A549 (cell line): ENCODE results near the gene CDH7. TPM values are rescaled to one million over a fixed set of nuclear protein-coding genes. Genes with fewer than 3 reads are reported as not detected.

Experiments
- ATAC-seq, 2 experiments: fragments of 200-7000 bp in 1 of 2; fragments of >200 bp in 1 of 2; cut with Nextera tagmentation in 1 of 2; cut with Tn5 transposase in 1 of 2; 3 replicates each; pipeline versions ENCODE4 v1.8.0 to v1.9.1; 2018 to 2020; ENCODE audit warnings: mild to moderate bottlenecking in 1 of 2, moderate library complexity in 1 of 2
- CTCF ChIA-PET: fragments of 300-600 bp; sonication (Branson Sonifier 250); formaldehyde crosslinking; extraction: SDS; loops from one replicate; lab custom pipeline; 2021; ENCODE audit warnings: antibody characterized with exemption, inconsistent platforms; lab: Yijun Ruan, JAX
- POLR2A ChIA-PET: fragments of 350-600 bp; formaldehyde crosslinking; extraction: SDS; loops from one replicate; lab custom pipeline; 2021; ENCODE audit warnings: antibody characterized with exemption, inconsistent platforms; lab: Yijun Ruan, JAX
- DNase-seq, 2 experiments: peaks; one replicate each; pipeline versions ENCODE4 v3.0.0 to v3.0.0-alpha.2; 2011 to 2016; ENCODE audit warnings: low read depth in 1 of 2, low spot score in 1 of 2
- FAIRE-seq: peaks from 2 replicates; lab custom pipeline; 2011; peaks lifted over from hg19 to GRCh38; lab: Jason Lieb, UNC
- H3K27ac ChIP-seq, 2 experiments: fragments of >200 bp; sonication (Bioruptor Twin); formaldehyde crosslinking; 3 replicates each; pipeline ENCODE4 v1.5.1; 2016 to 2017
- H3K4me1 ChIP-seq: fragments of >200 bp; sonication (Bioruptor Twin); formaldehyde crosslinking; 3 replicates; pipeline ENCODE4 v1.6.1; 2016
- H3K4me2 ChIP-seq: fragments of >200 bp; sonication (Bioruptor Twin); formaldehyde crosslinking; 3 replicates; pipeline ENCODE4 v1.6.1; 2016
- H3K4me3 ChIP-seq: fragments of >200 bp; sonication (Bioruptor Twin); formaldehyde crosslinking; 3 replicates; pipeline ENCODE4 v1.5.1; 2016
- H3K9me3 ChIP-seq: fragments of >200 bp; sonication (Bioruptor Twin); formaldehyde crosslinking; 3 replicates; pipeline ENCODE4 v1.6.1; 2016
- BCL3 ChIP-seq: fragments of >200 bp; sonication (Bioruptor Twin); formaldehyde crosslinking; IDR thresholded peaks from 3 replicates; pipeline ENCODE4 v1.6.1; 2016
- CBX8 ChIP-seq: fragments of 200-600 bp; sonication (generic); IDR thresholded peaks from 2 replicates; pipeline ENCODE4 v1.6.1; 2016
- CEBPB ChIP-seq, 2 experiments: fragments of >200 bp in 1 of 2; sonication (Bioruptor Twin) in 1 of 2; formaldehyde crosslinking in 1 of 2; IDR thresholded peaks; 2 replicates each; pipeline ENCODE4 v1.6.1; 2012 to 2016
- CHD2 ChIP-seq: fragments of 150-350 bp; IDR thresholded peaks from 2 replicates; pipeline ENCODE4 v1.6.1; 2014; ENCODE audit warnings: low read length; ENCODE audit not compliant: partially characterized antibody
- EHF ChIP-seq: fragments of 250-450 bp; sonication (Bioruptor Pico); IDR thresholded peaks from 2 replicates; pipeline ENCODE4 v1.5.0; 2020; ENCODE audit warnings: mild to moderate bottlenecking
- ESRRA ChIP-seq: fragments of 150-350 bp; IDR thresholded peaks from 2 replicates; pipeline ENCODE4 v1.6.1; 2014; ENCODE audit warnings: mild to moderate bottlenecking, low read length, borderline replicate concordance
- FOXS1 ChIP-seq: fragments of 250-450 bp; sonication (Bioruptor Pico); IDR thresholded peaks from 2 replicates; pipeline ENCODE4 v1.5.0; 2020; ENCODE audit warnings: mild to moderate bottlenecking, moderate library complexity
- HEYL ChIP-seq: fragments of 250-450 bp; sonication (Bioruptor Pico); IDR thresholded peaks from 2 replicates; pipeline ENCODE4 v1.8.0; 2021; ENCODE audit warnings: mild to moderate bottlenecking, moderate library complexity
- JUNB ChIP-seq: fragments of >200 bp; sonication (Bioruptor Twin); formaldehyde crosslinking; IDR thresholded peaks from 2 replicates; pipeline ENCODE4 v1.6.1; 2016
- NR3C1 ChIP-seq: fragments of >200 bp; sonication (Bioruptor Twin); formaldehyde crosslinking; IDR thresholded peaks from 3 replicates; pipeline ENCODE4 v1.6.1; 2017
- PBX3 ChIP-seq: IDR thresholded peaks from 2 replicates; pipeline ENCODE4 v1.6.1; 2012
- RARB ChIP-seq: fragments of 250-450 bp; sonication (Bioruptor Pico); IDR thresholded peaks from 2 replicates; pipeline ENCODE4 v1.8.0; 2021; ENCODE audit warnings: mild to moderate bottlenecking, moderate library complexity
- ZC3H11A ChIP-seq: fragments of 450-650 bp; IDR thresholded peaks from 2 replicates; pipeline ENCODE4 v1.6.1; 2014; ENCODE audit warnings: antibody characterized with exemption, mild to moderate bottlenecking
- ZFP36 ChIP-seq: fragments of 450-650 bp; IDR thresholded peaks from 2 replicates; pipeline ENCODE4 v1.6.1; 2014; ENCODE audit warnings: borderline replicate concordance; ENCODE audit not compliant: partially characterized antibody
- WGBS: methylation state at CpG from one replicate; pipeline ENCODE4 v1.1.6; 2017; ENCODE audit errors: missing lambda C conversion rate; 5-methylcytosine and 5-hydroxymethylcytosine counted together
- polyA plus RNA-seq, 4 experiments: library from polyadenylated mRNA; depleted of rRNA in 3 of 4; stranded (reverse); fragments of >200 nt; fragmentation: RNase III in 1 of 4; extraction: RNeasy Plus Mini Kit Qiagen cat#74134 plus additional on column Dnase treatment in 1 of 4; gene quantifications; 2 replicates in 3 of 4; 3 replicates in 1 of 4; pipeline ENCODE4 v1.2.3, GENCODE V29; 2011 to 2017
- TF ChIP-seq, protein P1 (sequence below): fragments of 200-600 bp; sonication (generic); IDR thresholded peaks from 2 replicates; pipeline ENCODE4 v1.6.1; 2016; ENCODE audit warnings: antibody characterized with exemption, mild to moderate bottlenecking, moderate library complexity
- TF ChIP-seq, protein P2 (sequence below): IDR thresholded peaks from 2 replicates; pipeline ENCODE4 v1.6.1; 2012
- TF ChIP-seq, protein P3 (sequence below): fragments of >200 bp; sonication (Bioruptor Twin); formaldehyde crosslinking; IDR thresholded peaks from 3 replicates; pipeline ENCODE4 v1.5.1; 2016

The CDH7 gene
- polyA plus RNA-seq, 2 of the 4 experiments (the other 2 are of a cell fraction), result under 0.01 to 0.05 TPM

DNA sequence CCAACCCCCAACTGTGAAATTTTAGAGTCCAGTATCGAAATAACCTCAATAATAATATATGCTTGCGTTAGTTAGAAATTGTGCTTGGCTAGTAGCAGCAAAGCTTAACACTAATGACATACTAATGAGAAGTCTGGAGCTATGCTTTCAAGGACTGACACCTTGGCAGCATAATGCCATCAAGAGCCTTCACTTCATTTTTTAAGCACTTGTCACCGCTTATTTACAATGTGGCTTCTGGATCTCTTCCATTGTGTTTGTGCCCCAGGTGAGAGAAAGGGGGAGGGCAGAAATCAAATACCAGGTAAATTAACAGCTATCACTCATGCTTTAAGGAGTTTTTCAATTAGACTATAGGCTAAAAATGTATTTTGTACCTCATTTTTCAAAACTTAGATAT, 101.5 kb downstream of the CDH7 start:
- no peaks in the 10 kb centered on the region for H3K4me1 ChIP-seq
- no peak for TF ChIP-seq BCL3
- no peak for TF ChIP-seq ESRRA
- TF ChIP-seq CBX8, result no peak
- TF ChIP-seq, protein P1, sequence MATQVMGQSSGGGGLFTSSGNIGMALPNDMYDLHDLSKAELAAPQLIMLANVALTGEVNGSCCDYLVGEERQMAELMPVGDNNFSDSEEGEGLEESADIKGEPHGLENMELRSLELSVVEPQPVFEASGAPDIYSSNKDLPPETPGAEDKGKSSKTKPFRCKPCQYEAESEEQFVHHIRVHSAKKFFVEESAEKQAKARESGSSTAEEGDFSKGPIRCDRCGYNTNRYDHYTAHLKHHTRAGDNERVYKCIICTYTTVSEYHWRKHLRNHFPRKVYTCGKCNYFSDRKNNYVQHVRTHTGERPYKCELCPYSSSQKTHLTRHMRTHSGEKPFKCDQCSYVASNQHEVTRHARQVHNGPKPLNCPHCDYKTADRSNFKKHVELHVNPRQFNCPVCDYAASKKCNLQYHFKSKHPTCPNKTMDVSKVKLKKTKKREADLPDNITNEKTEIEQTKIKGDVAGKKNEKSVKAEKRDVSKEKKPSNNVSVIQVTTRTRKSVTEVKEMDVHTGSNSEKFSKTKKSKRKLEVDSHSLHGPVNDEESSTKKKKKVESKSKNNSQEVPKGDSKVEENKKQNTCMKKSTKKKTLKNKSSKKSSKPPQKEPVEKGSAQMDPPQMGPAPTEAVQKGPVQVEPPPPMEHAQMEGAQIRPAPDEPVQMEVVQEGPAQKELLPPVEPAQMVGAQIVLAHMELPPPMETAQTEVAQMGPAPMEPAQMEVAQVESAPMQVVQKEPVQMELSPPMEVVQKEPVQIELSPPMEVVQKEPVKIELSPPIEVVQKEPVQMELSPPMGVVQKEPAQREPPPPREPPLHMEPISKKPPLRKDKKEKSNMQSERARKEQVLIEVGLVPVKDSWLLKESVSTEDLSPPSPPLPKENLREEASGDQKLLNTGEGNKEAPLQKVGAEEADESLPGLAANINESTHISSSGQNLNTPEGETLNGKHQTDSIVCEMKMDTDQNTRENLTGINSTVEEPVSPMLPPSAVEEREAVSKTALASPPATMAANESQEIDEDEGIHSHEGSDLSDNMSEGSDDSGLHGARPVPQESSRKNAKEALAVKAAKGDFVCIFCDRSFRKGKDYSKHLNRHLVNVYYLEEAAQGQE, result no peak
- no peak for TF ChIP-seq HEYL (CRISPR knock-in tag)
- TF ChIP-seq RARB (CRISPR knock-in tag), result no peak
- TF ChIP-seq, protein P2, sequence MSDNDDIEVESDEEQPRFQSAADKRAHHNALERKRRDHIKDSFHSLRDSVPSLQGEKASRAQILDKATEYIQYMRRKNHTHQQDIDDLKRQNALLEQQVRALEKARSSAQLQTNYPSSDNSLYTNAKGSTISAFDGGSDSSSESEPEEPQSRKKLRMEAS, result no peak
- no peak for TF ChIP-seq JUNB
- TF ChIP-seq, protein P3, sequence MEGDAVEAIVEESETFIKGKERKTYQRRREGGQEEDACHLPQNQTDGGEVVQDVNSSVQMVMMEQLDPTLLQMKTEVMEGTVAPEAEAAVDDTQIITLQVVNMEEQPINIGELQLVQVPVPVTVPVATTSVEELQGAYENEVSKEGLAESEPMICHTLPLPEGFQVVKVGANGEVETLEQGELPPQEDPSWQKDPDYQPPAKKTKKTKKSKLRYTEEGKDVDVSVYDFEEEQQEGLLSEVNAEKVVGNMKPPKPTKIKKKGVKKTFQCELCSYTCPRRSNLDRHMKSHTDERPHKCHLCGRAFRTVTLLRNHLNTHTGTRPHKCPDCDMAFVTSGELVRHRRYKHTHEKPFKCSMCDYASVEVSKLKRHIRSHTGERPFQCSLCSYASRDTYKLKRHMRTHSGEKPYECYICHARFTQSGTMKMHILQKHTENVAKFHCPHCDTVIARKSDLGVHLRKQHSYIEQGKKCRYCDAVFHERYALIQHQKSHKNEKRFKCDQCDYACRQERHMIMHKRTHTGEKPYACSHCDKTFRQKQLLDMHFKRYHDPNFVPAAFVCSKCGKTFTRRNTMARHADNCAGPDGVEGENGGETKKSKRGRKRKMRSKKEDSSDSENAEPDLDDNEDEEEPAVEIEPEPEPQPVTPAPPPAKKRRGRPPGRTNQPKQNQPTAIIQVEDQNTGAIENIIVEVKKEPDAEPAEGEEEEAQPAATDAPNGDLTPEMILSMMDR, result no peak
- TF ChIP-seq CHD2, result no peak
- no peak for TF ChIP-seq EHF (CRISPR knock-in tag)
- 33% methylated on average over 3 of the region's 3 CpGs for WGBS
- ChIA-PET POLR2A (no interaction called here), CTCF (no interaction called here)
- DNase-seq (no peak), ATAC-seq (no peak), FAIRE-seq (no peak)
- H3K4me2 ChIP-seq, result no peak overlapping the region
- H3K4me3 ChIP-seq, result no peak overlapping the region
- no peaks in the 10 kb centered on the region for H3K9me3 ChIP-seq
- H3K27ac ChIP-seq, result no peak overlapping the region

DNA sequence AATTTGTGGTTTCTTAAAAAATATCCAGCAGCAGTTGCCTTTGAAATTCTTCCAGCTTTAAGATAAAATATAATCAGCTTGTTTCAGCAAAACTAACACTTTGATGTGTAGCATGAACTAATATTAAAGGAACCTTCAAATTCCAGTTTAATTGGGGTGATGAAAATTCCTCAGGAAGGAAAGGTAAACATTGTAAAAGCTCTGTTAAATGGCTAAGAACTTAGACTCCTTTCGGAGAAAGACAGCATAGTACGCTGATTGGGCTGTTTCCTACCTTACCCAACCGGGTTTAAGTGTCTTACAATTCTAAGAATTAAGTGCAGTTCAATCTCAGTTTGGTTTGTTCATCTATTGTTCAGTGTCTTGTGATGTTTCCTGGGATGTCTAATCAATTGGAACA, 108.3 kb downstream of the CDH7 start:
- H3K9me3 ChIP-seq, result no peaks in the 10 kb centered on the region
- H3K4me1 ChIP-seq, result no peaks in the 10 kb centered on the region
- no peak overlapping the region for H3K4me3 ChIP-seq
- no peak for ATAC-seq
- H3K4me2 ChIP-seq, result no peak overlapping the region
- H3K27ac ChIP-seq, result no peak overlapping the region
- CTCF ChIA-PET, result no interaction called here
- 22% methylated on average over 3 of the region's 3 CpGs for WGBS
- TF ChIP-seq NR3C1 (no peak), CEBPB (IDR thresholded peaks at IDR 0.05) (no peak), FOXS1 (CRISPR knock-in tag) (no peak), RARB (CRISPR knock-in tag) (no peak), ZC3H11A (no peak), JUNB (no peak)
- TF ChIP-seq, all 56 proteins: peak for 0
- no peak for DNase-seq
- POLR2A ChIA-PET, result no interaction called here
- FAIRE-seq, result no peak

DNA sequence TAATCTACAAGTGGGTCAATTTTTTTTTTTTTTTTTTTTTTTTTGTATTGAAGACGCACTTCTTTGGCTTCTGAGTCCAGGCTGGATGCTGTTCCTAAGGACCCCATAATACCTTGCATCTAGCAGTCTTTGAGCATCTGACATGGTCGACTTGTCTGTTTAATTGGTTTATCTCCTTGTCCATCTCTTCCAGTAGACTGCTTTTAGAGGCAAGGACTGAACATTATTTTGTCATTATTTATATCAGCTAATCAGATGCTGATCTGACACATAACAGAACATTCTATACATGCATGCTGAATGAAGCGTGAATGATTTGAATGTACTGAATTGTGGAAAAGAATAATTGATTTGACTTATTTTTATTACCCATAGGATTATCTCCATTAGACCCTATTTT, 118.7 kb downstream of the CDH7 start:
- H3K9me3 ChIP-seq, result no peaks in the 10 kb centered on the region
- no peak overlapping the region for H3K4me3 ChIP-seq
- ChIA-PET CTCF (no interaction called here), POLR2A (no interaction called here)
- H3K4me1 ChIP-seq, result no peaks in the 10 kb centered on the region
- H3K4me2 ChIP-seq, result no peak overlapping the region
- no peak overlapping the region for H3K27ac ChIP-seq
- DNase-seq (no peak), FAIRE-seq (no peak), ATAC-seq (no peak)
- 21% methylated on average over 3 of the region's 3 CpGs for WGBS
- no peak for TF ChIP-seq CEBPB (IDR thresholded peaks at IDR 0.05)
- no peak for TF ChIP-seq JUNB
- TF ChIP-seq PBX3, result no peak
- TF ChIP-seq ZFP36, result no peak
